HEK293T (cell line): ENCODE data around the gene CST7.

ENCODE experiments used
- FOXM1 ChIP-seq: fragments of 450-650 bp; IDR thresholded peaks from 2 replicates; pipeline ENCODE4 v1.6.1; 2017; ENCODE audit warnings: mild to moderate bottlenecking, borderline replicate concordance
- PKNOX1 ChIP-seq: fragments of 450-650 bp; IDR thresholded peaks from 2 replicates; pipeline ENCODE4 v1.6.1; 2016
- SP1 ChIP-seq: fragments of 450-650 bp; IDR thresholded peaks from 2 replicates; pipeline ENCODE4 v1.6.1; 2017
- TARDBP ChIP-seq: fragments of 450-650 bp; IDR thresholded peaks from 2 replicates; pipeline ENCODE4 v1.6.1; 2016

- no peak for TF ChIP-seq PKNOX1
- no peak for TF ChIP-seq FOXM1
- no peak for TF ChIP-seq TARDBP
- no peak for TF ChIP-seq SP1
Observed at GRCh38 chr20:24934716-24935115, 14.4 kb upstream of the CST7 start.
